Endometrium (tissue), 2 donors: Measurements from ENCODE around the gene SLC25A27.
A peak's percentile ranks its signal among the peaks of the same experiment; 100 is the strongest.
"Not testable (repeated sequence)": the region's sequence is repeated elsewhere in the genome, so short reads cannot be mapped to it uniquely, and the experiment has no call there.

Experiments used
- FAIRE-seq: peaks from 2 replicates; lab custom pipeline; 2012; peaks lifted over from hg19 to GRCh38; lab: Jason Lieb, UNC
- donor health status: control.
- donor health status: control.

Gene SLC25A27

GRCh38 chr6:46652603-46653438 is at the start of gene SLC25A27, which contains the start of gene CYP39A1:
TSS of gene SLC25A27 (plus strand) at chr6:46652975. CDS start at chr6:46653193, 218 bp downstream.
TSS of gene CYP39A1 (minus strand) at chr6:46652818. CDS start at chr6:46652582, 236 bp downstream.
- FAIRE-seq, result peak; percentile 90

GRCh38 chr6:46605091-46605797 is 47.5 kb upstream of the SLC25A27 start:
- FAIRE-seq, result no peak

- FAIRE-seq, result no peak
Measured at GRCh38 chr6:46606338-46606737, 46.4 kb upstream of the SLC25A27 start.

GRCh38 chr6:46610862-46611553 is 41.8 kb upstream of the SLC25A27 start:
- no peak for FAIRE-seq

GRCh38 chr6:46612645-46613044 is 40.1 kb upstream of the SLC25A27 start:
- FAIRE-seq, result no peak

- FAIRE-seq, result no peak
Measured at GRCh38 chr6:46618726-46619125, 34.0 kb upstream of the SLC25A27 start.

- peak; percentile 89 for FAIRE-seq
Measured at GRCh38 chr6:46626228-46626909, 26.4 kb upstream of the SLC25A27 start.

- FAIRE-seq, result no peak
Measured at GRCh38 chr6:46626976-46627375, 25.8 kb upstream of the SLC25A27 start.

- FAIRE-seq, result no peak
Measured at GRCh38 chr6:46628498-46628897, 24.3 kb upstream of the SLC25A27 start.

- FAIRE-seq, result no peak
Measured at GRCh38 chr6:46628976-46629375, 23.8 kb upstream of the SLC25A27 start.

- no peak for FAIRE-seq
Measured at GRCh38 chr6:46629691-46630090, 23.1 kb upstream of the SLC25A27 start.

GRCh38 chr6:46632053-46632452 is 20.7 kb upstream of the SLC25A27 start:
- no peak for FAIRE-seq

GRCh38 chr6:46635462-46635861 is 17.3 kb upstream of the SLC25A27 start:
- no peak for FAIRE-seq

- FAIRE-seq, result no peak
Measured at GRCh38 chr6:46637145-46637544, 15.6 kb upstream of the SLC25A27 start.

GRCh38 chr6:46637933-46638332 is 14.8 kb upstream of the SLC25A27 start:
- no peak for FAIRE-seq

GRCh38 chr6:46638650-46639049 is 14.1 kb upstream of the SLC25A27 start:
- FAIRE-seq, result no peak

- FAIRE-seq, result no peak
Measured at GRCh38 chr6:46642928-46643751, 9.6 kb upstream of the SLC25A27 start.

GRCh38 chr6:46645265-46645664 is 7.5 kb upstream of the SLC25A27 start:
- FAIRE-seq, result no peak

- FAIRE-seq, result not testable (repeated sequence)
Measured at GRCh38 chr6:46648108-46648507, 4.7 kb upstream of the SLC25A27 start.

- no peak for FAIRE-seq
Measured at GRCh38 chr6:46648869-46649492, 3.8 kb upstream of the SLC25A27 start.

GRCh38 chr6:46651006-46651405 is 1.8 kb upstream of the SLC25A27 start:
- no peak for FAIRE-seq
